Vagina (tissue), 2 donors: ENCODE measurements around the gene SRRM4.

ENCODE experiments used
- CTCF ChIP-seq, 3 experiments: fragments of 450-650 bp in 2 of 3; fragments of 200-600 bp in 1 of 3; sonication (generic) in 1 of 3; IDR thresholded peaks; one replicate each; pipeline ENCODE4 v1.5.1; 2017 to 2019; ENCODE audit warnings: antibody characterized with exemption in 3 of 3, mild to moderate bottlenecking in 2 of 3, moderate library complexity in 2 of 3
- POLR2AphosphoS5 ChIP-seq, 2 donors: sonication (generic); formaldehyde crosslinking; IDR thresholded peaks; one replicate each; pipeline ENCODE4 v1.9.0; 2017; ENCODE audit warnings: antibody characterized with exemption in 2 of 2, mild to moderate bottlenecking in 2 of 2, low read depth in 1 of 2; ENCODE audit not compliant: insufficient read depth in 1 of 2

- TF ChIP-seq CTCF (IDR thresholded peaks at IDR 0.05), result no peak
- no peak for TF ChIP-seq POLR2AphosphoS5 (IDR thresholded peaks at IDR 0.05; ENCODE audit: insufficient read depth in 1 of 2, low read depth in 1 of 2)
Observed at GRCh38 chr12:119006746-119007145, 25.4 kb downstream of the SRRM4 start.
